A549 (cell line): Measurements from ENCODE around the gene OR2Y1. TPM values are rescaled to one million over a fixed set of nuclear protein-coding genes. Genes with fewer than 3 reads are reported as not detected.

Experiments
- ATAC-seq, 2 experiments: fragments of 200-7000 bp in 1 of 2; fragments of >200 bp in 1 of 2; cut with Nextera tagmentation in 1 of 2; cut with Tn5 transposase in 1 of 2; 3 replicates each; pipeline versions ENCODE4 v1.8.0 to v1.9.1; 2018 to 2020; ENCODE audit warnings: mild to moderate bottlenecking in 1 of 2, moderate library complexity in 1 of 2
- CTCF ChIA-PET: fragments of 300-600 bp; sonication (Branson Sonifier 250); formaldehyde crosslinking; extraction: SDS; loops from one replicate; lab custom pipeline; 2021; ENCODE audit warnings: antibody characterized with exemption, inconsistent platforms; lab: Yijun Ruan, JAX
- POLR2A ChIA-PET: fragments of 350-600 bp; formaldehyde crosslinking; extraction: SDS; loops from one replicate; lab custom pipeline; 2021; ENCODE audit warnings: antibody characterized with exemption, inconsistent platforms; lab: Yijun Ruan, JAX
- DNase-seq, 2 experiments: peaks; one replicate each; pipeline versions ENCODE4 v3.0.0 to v3.0.0-alpha.2; 2011 to 2016; ENCODE audit warnings: low read depth in 1 of 2, low spot score in 1 of 2
- FAIRE-seq: peaks from 2 replicates; lab custom pipeline; 2011; peaks lifted over from hg19 to GRCh38; lab: Jason Lieb, UNC
- H3K27ac ChIP-seq, 2 experiments: fragments of >200 bp; sonication (Bioruptor Twin); formaldehyde crosslinking; 3 replicates each; pipeline ENCODE4 v1.5.1; 2016 to 2017
- H3K4me1 ChIP-seq: fragments of >200 bp; sonication (Bioruptor Twin); formaldehyde crosslinking; 3 replicates; pipeline ENCODE4 v1.6.1; 2016
- H3K4me2 ChIP-seq: fragments of >200 bp; sonication (Bioruptor Twin); formaldehyde crosslinking; 3 replicates; pipeline ENCODE4 v1.6.1; 2016
- H3K4me3 ChIP-seq: fragments of >200 bp; sonication (Bioruptor Twin); formaldehyde crosslinking; 3 replicates; pipeline ENCODE4 v1.5.1; 2016
- H3K9me3 ChIP-seq: fragments of >200 bp; sonication (Bioruptor Twin); formaldehyde crosslinking; 3 replicates; pipeline ENCODE4 v1.6.1; 2016
- BCL3 ChIP-seq: fragments of >200 bp; sonication (Bioruptor Twin); formaldehyde crosslinking; IDR thresholded peaks from 3 replicates; pipeline ENCODE4 v1.6.1; 2016
- CBX8 ChIP-seq: fragments of 200-600 bp; sonication (generic); IDR thresholded peaks from 2 replicates; pipeline ENCODE4 v1.6.1; 2016
- CEBPB ChIP-seq, 2 experiments: fragments of >200 bp in 1 of 2; sonication (Bioruptor Twin) in 1 of 2; formaldehyde crosslinking in 1 of 2; IDR thresholded peaks; 2 replicates each; pipeline ENCODE4 v1.6.1; 2012 to 2016
- FOSB ChIP-seq: fragments of 250-450 bp; sonication (Bioruptor Pico); IDR thresholded peaks from 2 replicates; pipeline ENCODE4 v1.5.0; 2020; ENCODE audit warnings: mild to moderate bottlenecking, moderate library complexity
- GATA3 ChIP-seq: IDR thresholded peaks from 2 replicates; pipeline ENCODE4 v1.6.1; 2012; ENCODE audit warnings: borderline replicate concordance
- HES2 ChIP-seq: fragments of >200 bp; sonication (Bioruptor Twin); formaldehyde crosslinking; IDR thresholded peaks from 2 replicates; pipeline ENCODE4 v1.6.1; 2016
- HOXB13 ChIP-seq: fragments of 250-450 bp; sonication (Bioruptor Pico); IDR thresholded peaks from 2 replicates; pipeline ENCODE4 v1.5.0; 2020; ENCODE audit warnings: low read depth, mild to moderate bottlenecking, moderate library complexity
- JUNB ChIP-seq: fragments of >200 bp; sonication (Bioruptor Twin); formaldehyde crosslinking; IDR thresholded peaks from 2 replicates; pipeline ENCODE4 v1.6.1; 2016
- KDM1A ChIP-seq: fragments of 200-600 bp; sonication (generic); IDR thresholded peaks from 2 replicates; pipeline ENCODE4 v1.6.1; 2016; ENCODE audit warnings: low read depth, mild to moderate bottlenecking
- MAFK ChIP-seq: fragments of 450-650 bp; IDR thresholded peaks from 2 replicates; pipeline ENCODE4 v1.6.1; 2014; ENCODE audit not compliant: partially characterized antibody
- NFE2L2 ChIP-seq: fragments of 150-350 bp; conservative IDR thresholded peaks from 2 replicates; pipeline ENCODE4 v1.6.1; 2014; ENCODE audit warnings: low read length
- NPAS2 ChIP-seq: fragments of 250-450 bp; sonication (Bioruptor Pico); IDR thresholded peaks from 2 replicates; pipeline ENCODE4 v1.8.0; 2022; ENCODE audit warnings: mild to moderate bottlenecking, moderate library complexity, borderline replicate concordance
- PHF8 ChIP-seq: fragments of 200-600 bp; sonication (generic); IDR thresholded peaks from 2 replicates; pipeline ENCODE4 v1.6.1; 2016; ENCODE audit warnings: low read depth, mild to moderate bottlenecking, antibody characterized with exemption, moderate library complexity, borderline replicate concordance
- POLR2A ChIP-seq: IDR thresholded peaks from 2 replicates; pipeline ENCODE4 v1.6.1; 2012; ENCODE audit warnings: mild to moderate bottlenecking, low read length
- RARB ChIP-seq: fragments of 250-450 bp; sonication (Bioruptor Pico); IDR thresholded peaks from 2 replicates; pipeline ENCODE4 v1.8.0; 2021; ENCODE audit warnings: mild to moderate bottlenecking, moderate library complexity
- RCOR1 ChIP-seq: fragments of 150-350 bp; IDR thresholded peaks from 2 replicates; pipeline ENCODE4 v1.6.1; 2014; ENCODE audit warnings: antibody characterized with exemption, low read length, low read depth
- RFX5 ChIP-seq: fragments of 450-650 bp; IDR thresholded peaks from 2 replicates; pipeline ENCODE4 v1.7.1; 2014; ENCODE audit warnings: antibody characterized with exemption, mild to moderate bottlenecking, moderate library complexity
- SREBF2 ChIP-seq: fragments of 450-650 bp; IDR thresholded peaks from 2 replicates; pipeline ENCODE4 v1.6.1; 2014; ENCODE audit warnings: mild to moderate bottlenecking, moderate library complexity
- ZC3H11A ChIP-seq: fragments of 450-650 bp; IDR thresholded peaks from 2 replicates; pipeline ENCODE4 v1.6.1; 2014; ENCODE audit warnings: antibody characterized with exemption, mild to moderate bottlenecking
- ZNF302 ChIP-seq: fragments of 250-450 bp; sonication (Bioruptor Pico); IDR thresholded peaks from 2 replicates; pipeline ENCODE4 v1.9.0; 2021; ENCODE audit warnings: inconsistent platforms, mild to moderate bottlenecking, moderate library complexity
- WGBS: methylation state at CpG from one replicate; pipeline ENCODE4 v1.1.6; 2017; ENCODE audit errors: missing lambda C conversion rate; 5-methylcytosine and 5-hydroxymethylcytosine counted together
- polyA plus RNA-seq, 4 experiments: library from polyadenylated mRNA; depleted of rRNA in 3 of 4; stranded (reverse); fragments of >200 nt; fragmentation: RNase III in 1 of 4; extraction: RNeasy Plus Mini Kit Qiagen cat#74134 plus additional on column Dnase treatment in 1 of 4; gene quantifications; 2 replicates in 3 of 4; 3 replicates in 1 of 4; pipeline ENCODE4 v1.2.3, GENCODE V29; 2011 to 2017
- TF ChIP-seq, protein P1 (sequence below): fragments of 450-650 bp; IDR thresholded peaks from 2 replicates; pipeline ENCODE4 v1.6.1; 2014; ENCODE audit warnings: antibody characterized with exemption
- TF ChIP-seq, protein P2 (sequence below): fragments of 150-350 bp; IDR thresholded peaks from 2 replicates; pipeline ENCODE4 v1.6.1; 2014; ENCODE audit warnings: low read depth, mild to moderate bottlenecking, low read length

The OR2Y1 gene
- polyA plus RNA-seq, 2 of the 4 experiments (the other 2 are of a cell fraction) = not detected

- Histone ChIP-seq H3K4me1 (no peaks in the 10 kb centered on the region), H3K9me3 (0 out of 3 replicates have a peak, but pooled peaks cover 2% of the 10 kb centered on the region), H3K27ac (no peak overlapping the region), H3K4me3 (no peak overlapping the region), H3K4me2 (no peak overlapping the region)
- ChIA-PET POLR2A (no interaction called here), CTCF (no interaction called here)
- no peak for ATAC-seq
- DNase-seq = no peak
- TF ChIP-seq ZNF302 (no peak), MAFK (no peak), SREBF2 (no peak), BCL3 (no peak), RARB (CRISPR knock-in tag) (no peak), PHF8 (no peak)
- TF ChIP-seq, protein P1, sequence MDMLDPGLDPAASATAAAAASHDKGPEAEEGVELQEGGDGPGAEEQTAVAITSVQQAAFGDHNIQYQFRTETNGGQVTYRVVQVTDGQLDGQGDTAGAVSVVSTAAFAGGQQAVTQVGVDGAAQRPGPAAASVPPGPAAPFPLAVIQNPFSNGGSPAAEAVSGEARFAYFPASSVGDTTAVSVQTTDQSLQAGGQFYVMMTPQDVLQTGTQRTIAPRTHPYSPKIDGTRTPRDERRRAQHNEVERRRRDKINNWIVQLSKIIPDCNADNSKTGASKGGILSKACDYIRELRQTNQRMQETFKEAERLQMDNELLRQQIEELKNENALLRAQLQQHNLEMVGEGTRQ = no peak
- no peak for FAIRE-seq
Observed at GRCh38 chr5:180771839-180772238, 32.0 kb upstream of the OR2Y1 start.

DNA sequence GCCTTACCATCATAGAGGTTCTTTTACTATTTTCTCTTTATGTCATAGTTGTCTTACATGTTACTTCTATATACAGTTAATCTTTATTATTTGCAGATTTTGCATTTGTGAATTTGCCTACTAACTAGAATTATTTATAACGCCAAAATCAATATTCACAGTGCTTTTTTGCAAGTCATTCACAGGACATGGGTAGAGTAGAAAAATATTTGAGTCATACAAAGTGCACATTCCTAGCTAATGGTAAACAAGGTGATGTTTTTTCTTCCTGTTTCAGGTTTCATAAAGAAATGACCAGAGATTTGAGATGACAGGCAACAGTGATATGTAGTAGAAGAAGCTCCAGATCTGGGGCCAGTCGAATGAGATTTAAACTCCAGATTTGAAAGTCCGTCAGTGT lies 30.0 kb upstream of the OR2Y1 start:
- DNase-seq = peak in 1 of 2 experiments; percentile 24
- FAIRE-seq = no peak
- POLR2A ChIA-PET = no interaction called here
- H3K4me3 ChIP-seq = no peak overlapping the region
- CTCF ChIA-PET = interaction anchor here (1.5 kb wide), 1 partner anchor 14 kb away, joined by 6 read pairs; no protein-coding TSS in a partner anchor
- 0 out of 3 replicates have a peak, but pooled peaks cover 2% of the 10 kb centered on the region for H3K9me3 ChIP-seq
- no peak overlapping the region for H3K27ac ChIP-seq
- no peak for TF ChIP-seq GATA3
- no peak for TF ChIP-seq POLR2A
- no peak for TF ChIP-seq FOSB (CRISPR knock-in tag)
- TF ChIP-seq CEBPB (IDR thresholded peaks at IDR 0.05) = no peak
- TF ChIP-seq NFE2L2 = peak; percentile 87
- TF ChIP-seq RARB (CRISPR knock-in tag) = no peak
- peak; percentile 62 for TF ChIP-seq MAFK
- TF ChIP-seq, protein P2, sequence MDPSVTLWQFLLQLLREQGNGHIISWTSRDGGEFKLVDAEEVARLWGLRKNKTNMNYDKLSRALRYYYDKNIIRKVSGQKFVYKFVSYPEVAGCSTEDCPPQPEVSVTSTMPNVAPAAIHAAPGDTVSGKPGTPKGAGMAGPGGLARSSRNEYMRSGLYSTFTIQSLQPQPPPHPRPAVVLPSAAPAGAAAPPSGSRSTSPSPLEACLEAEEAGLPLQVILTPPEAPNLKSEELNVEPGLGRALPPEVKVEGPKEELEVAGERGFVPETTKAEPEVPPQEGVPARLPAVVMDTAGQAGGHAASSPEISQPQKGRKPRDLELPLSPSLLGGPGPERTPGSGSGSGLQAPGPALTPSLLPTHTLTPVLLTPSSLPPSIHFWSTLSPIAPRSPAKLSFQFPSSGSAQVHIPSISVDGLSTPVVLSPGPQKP = no peak
- TF ChIP-seq HOXB13 (CRISPR knock-in tag) = no peak
- no peak for TF ChIP-seq JUNB
- TF ChIP-seq KDM1A = no peak
- TF ChIP-seq RCOR1 = no peak
- TF ChIP-seq ZC3H11A = no peak
- no peak for TF ChIP-seq NPAS2
- no peak for TF ChIP-seq CBX8
- no peaks in the 10 kb centered on the region for H3K4me1 ChIP-seq
- no peak overlapping the region for H3K4me2 ChIP-seq
- WGBS = 44% methylated on average over 3 of the region's 3 CpGs
- ATAC-seq = no peak

DNA sequence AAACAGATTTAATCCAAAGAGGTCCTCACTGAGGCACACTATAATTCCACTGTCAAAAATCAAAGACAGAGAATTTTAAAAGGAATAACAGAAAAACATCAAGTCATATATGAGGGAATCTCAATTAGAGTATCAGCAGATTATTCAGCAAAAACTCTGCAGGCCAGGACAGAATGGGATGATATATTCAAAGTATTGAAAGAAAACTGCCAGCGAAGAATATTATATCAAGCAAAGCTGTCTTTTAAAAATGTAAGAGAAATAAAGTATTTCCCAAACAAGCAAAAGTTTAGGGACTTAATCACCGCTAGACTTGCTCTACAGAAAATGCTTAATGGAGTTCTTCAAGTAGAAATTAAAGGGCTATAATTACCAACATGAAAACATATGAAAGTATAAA lies 15.7 kb upstream of the OR2Y1 start:
- Histone ChIP-seq H3K9me3 (peaks cover 9% of the 10 kb centered on the region), H3K4me1 (no peaks in the 10 kb centered on the region), H3K27ac (no peak overlapping the region), H3K4me3 (no peak overlapping the region), H3K4me2 (no peak overlapping the region)
- DNase-seq = no peak
- CTCF ChIA-PET = no interaction called here
- POLR2A ChIA-PET = no interaction called here
- TF ChIP-seq RFX5 = no peak
- TF ChIP-seq HES2 = no peak
- TF ChIP-seq MAFK = no peak
- 0% methylated on average over 2 of the region's 2 CpGs for WGBS
- no peak for FAIRE-seq
- no peak for ATAC-seq
